HL-60/S4 treated with retinoic acid at 250 ng/mL for 4 days and 3 days (cell line): Measurements from ENCODE around the gene SLC47A2.

Experiments used
- in situ Hi-C: fragments of 300-500 bp; cut with MboI; formaldehyde crosslinking; loops from 2 replicates; pipeline ENCODE4 v1.7.0; 2022; ENCODE audit warnings: low sequenced_read_pairs

The SLC47A2 gene

GRCh38 chr17:19716108-19717030, at the start of gene SLC47A2:
Gene SLC47A2, minus strand, starts transcription at chr17:19716584. Its CDS starts 29 bp downstream, at chr17:19716555.
- in situ Hi-C loops: no loop called here

GRCh38 chr17:19766016-19766415, 49.6 kb upstream of the SLC47A2 start:
- in situ Hi-C loops: loop anchor here (25.0 kb wide), 1 partner anchor 404 kb away; the partner anchor contains the start of gene B9D1

GRCh38 chr17:19763991-19764390, 47.6 kb upstream of the SLC47A2 start:
- in situ Hi-C loops: loop anchor here (25.0 kb wide), 1 partner anchor 402 kb away; the partner anchor contains the start of gene B9D1

GRCh38 chr17:19763416-19763815, 47.0 kb upstream of the SLC47A2 start:
- in situ Hi-C loops: loop anchor here (25.0 kb wide), 1 partner anchor 401 kb away; the partner anchor contains the start of gene B9D1

GRCh38 chr17:19762515-19762961, 46.2 kb upstream of the SLC47A2 start:
- in situ Hi-C loops: loop anchor here (25.0 kb wide), 1 partner anchor 400 kb away; the partner anchor contains the start of gene B9D1

- in situ Hi-C loops: loop anchor here (25.0 kb wide), 1 partner anchor 398 kb away; the partner anchor contains the start of gene B9D1
Measured at GRCh38 chr17:19760746-19761145, 44.4 kb upstream of the SLC47A2 start.

GRCh38 chr17:19759568-19760549, 43.5 kb upstream of the SLC47A2 start:
- in situ Hi-C loops: loop anchor here (25.0 kb wide), 1 partner anchor 398 kb away; the partner anchor contains the start of gene B9D1

GRCh38 chr17:19757536-19758180, 41.3 kb upstream of the SLC47A2 start:
- in situ Hi-C loops: loop anchor here (25.0 kb wide), 1 partner anchor 395 kb away; the partner anchor contains the start of gene B9D1

GRCh38 chr17:19756546-19756945, 40.2 kb upstream of the SLC47A2 start:
- in situ Hi-C loops: loop anchor here (25.0 kb wide), 1 partner anchor 394 kb away; the partner anchor contains the start of gene B9D1

GRCh38 chr17:19755821-19756510, 39.6 kb upstream of the SLC47A2 start:
- in situ Hi-C loops: loop anchor here (25.0 kb wide), 1 partner anchor 394 kb away; the partner anchor contains the start of gene B9D1

- in situ Hi-C loops: loop anchor here (25.0 kb wide), 1 partner anchor 393 kb away; the partner anchor contains the start of gene B9D1
Measured at GRCh38 chr17:19755392-19755791, 39.0 kb upstream of the SLC47A2 start.

GRCh38 chr17:19753661-19754463, 37.5 kb upstream of the SLC47A2 start:
- in situ Hi-C loops: loop anchor here (25.0 kb wide), 1 partner anchor 392 kb away; the partner anchor contains the start of gene B9D1

- in situ Hi-C loops: loop anchor here (25.0 kb wide), 1 partner anchor 391 kb away; the partner anchor contains the start of gene B9D1
Measured at GRCh38 chr17:19753051-19753509, 36.7 kb upstream of the SLC47A2 start.

- in situ Hi-C loops: loop anchor here (25.0 kb wide), 1 partner anchor 390 kb away; the partner anchor contains the start of gene B9D1
Measured at GRCh38 chr17:19752216-19753050, 36.0 kb upstream of the SLC47A2 start.

- in situ Hi-C loops: loop anchor here (25.0 kb wide), 1 partner anchor 389 kb away; the partner anchor contains the start of gene B9D1
Measured at GRCh38 chr17:19750835-19751234, 34.5 kb upstream of the SLC47A2 start.

- in situ Hi-C loops: loop anchor here (25.0 kb wide), 1 partner anchor 388 kb away; the partner anchor contains the start of gene B9D1
Measured at GRCh38 chr17:19750020-19750572, 33.7 kb upstream of the SLC47A2 start.

- in situ Hi-C loops: loop anchor here (25.0 kb wide), 1 partner anchor 236 kb away; no protein-coding TSS in a partner anchor
Measured at GRCh38 chr17:19748807-19749193, 32.4 kb upstream of the SLC47A2 start.
